GM10266 (cell line): ENCODE results near the gene MTAP.

Experiments used
- DNase-seq: peaks from one replicate; pipeline ENCODE4 v3.0.0; 2012; ENCODE audit errors: extremely low spot score
- CTCF ChIP-seq: IDR thresholded peaks from 2 replicates; pipeline ENCODE4 v1.5.1; 2012; ENCODE audit warnings: mild to moderate bottlenecking, low read depth; ENCODE audit not compliant: control insufficient read depth, insufficient read depth; ENCODE audit errors: missing control alignments

MTAP gene

GRCh38 chr9:21904371-21904770, 101.9 kb downstream of the MTAP start:
- no peak for DNase-seq
- no peak for TF ChIP-seq CTCF

GRCh38 chr9:21904776-21905175, 102.3 kb downstream of the MTAP start:
- TF ChIP-seq CTCF = no peak
- no peak for DNase-seq

- TF ChIP-seq CTCF = no peak
- no peak for DNase-seq
Observed at GRCh38 chr9:21906213-21906612, 103.8 kb downstream of the MTAP start.

GRCh38 chr9:21906881-21907280, 104.4 kb downstream of the MTAP start:
- no peak for DNase-seq
- TF ChIP-seq CTCF = no peak

GRCh38 chr9:21919377-21920362, 117.2 kb downstream of the MTAP start:
- DNase-seq = no peak
- no peak for TF ChIP-seq CTCF

GRCh38 chr9:21923694-21924093, 121.3 kb downstream of the MTAP start:
- DNase-seq = no peak
- no peak for TF ChIP-seq CTCF

- TF ChIP-seq CTCF = no peak
Observed at GRCh38 chr9:21927752-21928151, 125.3 kb downstream of the MTAP start.

More at GRCh38 chr9:21927752-21928151, 125.3 kb downstream of the MTAP start:
- no peak for DNase-seq
